Measurements from ENCODE around the gene LRRC15.

LRRC15 gene

GRCh38 chr3:194395778-194396538, 26.4 kb upstream of the LRRC15 start:
- no peak for TF ChIP-seq CTCF (IDR thresholded peaks at IDR 0.05; ENCODE audit: insufficient read depth, missing control alignments)
- FAIRE-seq = no peak
- no peak for DNase-seq (ENCODE audit: insufficient read length, low spot score)

GRCh38 chr3:194395212-194395611, 25.7 kb upstream of the LRRC15 start:
- FAIRE-seq = no peak
- no peak for DNase-seq (ENCODE audit: insufficient read length, low spot score)
- TF ChIP-seq CTCF (IDR thresholded peaks at IDR 0.05; ENCODE audit: insufficient read depth, missing control alignments) = no peak

- TF ChIP-seq CTCF (IDR thresholded peaks at IDR 0.05; ENCODE audit: insufficient read depth, missing control alignments) = no peak
- DNase-seq (ENCODE audit: insufficient read length, low spot score) (no peak), FAIRE-seq (no peak)
Measured at GRCh38 chr3:194392576-194392975, 23.0 kb upstream of the LRRC15 start.

GRCh38 chr3:194390835-194391234, 21.3 kb upstream of the LRRC15 start:
- DNase-seq (ENCODE audit: insufficient read length, low spot score) (no peak), FAIRE-seq (no peak)
- TF ChIP-seq CTCF (IDR thresholded peaks at IDR 0.05; ENCODE audit: insufficient read depth, missing control alignments) = no peak

- FAIRE-seq (no peak), DNase-seq (ENCODE audit: insufficient read length, low spot score) (no peak)
- no peak for TF ChIP-seq CTCF (IDR thresholded peaks at IDR 0.05; ENCODE audit: insufficient read depth, missing control alignments)
Measured at GRCh38 chr3:194389269-194389668, 19.7 kb upstream of the LRRC15 start.

- no peak for TF ChIP-seq CTCF (IDR thresholded peaks at IDR 0.05; ENCODE audit: insufficient read depth, missing control alignments)
- DNase-seq (ENCODE audit: insufficient read length, low spot score) (no peak), FAIRE-seq (no peak)
Measured at GRCh38 chr3:194387926-194388418, 18.4 kb upstream of the LRRC15 start.

- DNase-seq (ENCODE audit: insufficient read length, low spot score) = no peak
- no peak for FAIRE-seq
Measured at GRCh38 chr3:194387276-194387675, 17.7 kb upstream of the LRRC15 start.

More at GRCh38 chr3:194387276-194387675, 17.7 kb upstream of the LRRC15 start:
- no peak for TF ChIP-seq CTCF (IDR thresholded peaks at IDR 0.05; ENCODE audit: insufficient read depth, missing control alignments)

Measured in D721Med (cell line).